SK-N-SH treated with all-trans-retinoic acid at 6 μM for 48 hours (cell line): ENCODE results near the gene GUCA2B.

ENCODE experiments used
- BACH2 ChIP-seq: fragments of 250-450 bp; sonication (Bioruptor Pico); IDR thresholded peaks from 2 replicates; pipeline ENCODE4 v1.9.0; 2021; ENCODE audit warnings: mild to moderate bottlenecking, borderline replicate concordance
- CREB5 ChIP-seq: fragments of 250-450 bp; sonication (Bioruptor Pico); IDR thresholded peaks from 2 replicates; pipeline ENCODE4 v1.5.1; 2020; ENCODE audit warnings: low read depth, mild to moderate bottlenecking, moderate library complexity
- CSDC2 ChIP-seq: fragments of 250-450 bp; sonication (Bioruptor Pico); IDR thresholded peaks from 2 replicates; pipeline ENCODE4 v1.5.0; 2020; ENCODE audit warnings: mild to moderate bottlenecking, moderate library complexity
- CSRNP3 ChIP-seq: fragments of 250-450 bp; sonication (Bioruptor Pico); IDR thresholded peaks from 2 replicates; pipeline ENCODE4 v1.5.1; 2021; ENCODE audit warnings: mild to moderate bottlenecking, moderate library complexity
- GLIS3 ChIP-seq: fragments of 250-450 bp; sonication (Bioruptor Pico); IDR thresholded peaks from 2 replicates; pipeline ENCODE4 v1.5.0; 2020; ENCODE audit warnings: mild to moderate bottlenecking, moderate library complexity
- OSR1 ChIP-seq: fragments of 250-450 bp; sonication (Bioruptor Pico); IDR thresholded peaks from 2 replicates; pipeline ENCODE4 v1.8.0; 2022; ENCODE audit warnings: moderate library complexity, mild to moderate bottlenecking, inconsistent platforms
- PPARA ChIP-seq: fragments of 250-450 bp; sonication (Bioruptor Pico); IDR thresholded peaks from 2 replicates; pipeline ENCODE4 v1.5.0; 2020; ENCODE audit warnings: mild to moderate bottlenecking, borderline replicate concordance
- TOX ChIP-seq: fragments of 250-450 bp; sonication (Bioruptor Pico); IDR thresholded peaks from 2 replicates; pipeline ENCODE4 v1.8.0; 2021; ENCODE audit warnings: mild to moderate bottlenecking, moderate library complexity, borderline replicate concordance
- ZC3H10 ChIP-seq: fragments of 250-450 bp; sonication (Bioruptor Pico); IDR thresholded peaks from 2 replicates; pipeline ENCODE4 v1.5.1; 2021; ENCODE audit warnings: mild to moderate bottlenecking, moderate library complexity
- ZFP3 ChIP-seq: fragments of 250-450 bp; sonication (Bioruptor Pico); IDR thresholded peaks from 2 replicates; pipeline ENCODE4 v1.5.0; 2020; ENCODE audit warnings: mild to moderate bottlenecking, moderate library complexity
- ZFP30 ChIP-seq: fragments of 450-650 bp; formaldehyde crosslinking; IDR thresholded peaks from 2 replicates; pipeline ENCODE4 v1.5.0; 2022; ENCODE audit warnings: mild to moderate bottlenecking, moderate library complexity
- ZNF565 ChIP-seq: fragments of 450-650 bp; formaldehyde crosslinking; conservative IDR thresholded peaks from 2 replicates; pipeline ENCODE4 v1.5.0; 2020; ENCODE audit warnings: low read depth, mild to moderate bottlenecking, moderate library complexity
- ZNF8 ChIP-seq: fragments of 450-650 bp; formaldehyde crosslinking; IDR thresholded peaks from 2 replicates; pipeline ENCODE4 v1.5.0; 2020; ENCODE audit warnings: mild to moderate bottlenecking, moderate library complexity
- TF ChIP-seq, protein P1 (sequence below): fragments of 250-450 bp; sonication (Bioruptor Pico); IDR thresholded peaks from 2 replicates; pipeline ENCODE4 v1.5.0; 2020; ENCODE audit warnings: mild to moderate bottlenecking, moderate library complexity

GRCh38 chr1:42168763-42169162 lies 15.6 kb downstream of the GUCA2B start:
- TF ChIP-seq, protein P1, sequence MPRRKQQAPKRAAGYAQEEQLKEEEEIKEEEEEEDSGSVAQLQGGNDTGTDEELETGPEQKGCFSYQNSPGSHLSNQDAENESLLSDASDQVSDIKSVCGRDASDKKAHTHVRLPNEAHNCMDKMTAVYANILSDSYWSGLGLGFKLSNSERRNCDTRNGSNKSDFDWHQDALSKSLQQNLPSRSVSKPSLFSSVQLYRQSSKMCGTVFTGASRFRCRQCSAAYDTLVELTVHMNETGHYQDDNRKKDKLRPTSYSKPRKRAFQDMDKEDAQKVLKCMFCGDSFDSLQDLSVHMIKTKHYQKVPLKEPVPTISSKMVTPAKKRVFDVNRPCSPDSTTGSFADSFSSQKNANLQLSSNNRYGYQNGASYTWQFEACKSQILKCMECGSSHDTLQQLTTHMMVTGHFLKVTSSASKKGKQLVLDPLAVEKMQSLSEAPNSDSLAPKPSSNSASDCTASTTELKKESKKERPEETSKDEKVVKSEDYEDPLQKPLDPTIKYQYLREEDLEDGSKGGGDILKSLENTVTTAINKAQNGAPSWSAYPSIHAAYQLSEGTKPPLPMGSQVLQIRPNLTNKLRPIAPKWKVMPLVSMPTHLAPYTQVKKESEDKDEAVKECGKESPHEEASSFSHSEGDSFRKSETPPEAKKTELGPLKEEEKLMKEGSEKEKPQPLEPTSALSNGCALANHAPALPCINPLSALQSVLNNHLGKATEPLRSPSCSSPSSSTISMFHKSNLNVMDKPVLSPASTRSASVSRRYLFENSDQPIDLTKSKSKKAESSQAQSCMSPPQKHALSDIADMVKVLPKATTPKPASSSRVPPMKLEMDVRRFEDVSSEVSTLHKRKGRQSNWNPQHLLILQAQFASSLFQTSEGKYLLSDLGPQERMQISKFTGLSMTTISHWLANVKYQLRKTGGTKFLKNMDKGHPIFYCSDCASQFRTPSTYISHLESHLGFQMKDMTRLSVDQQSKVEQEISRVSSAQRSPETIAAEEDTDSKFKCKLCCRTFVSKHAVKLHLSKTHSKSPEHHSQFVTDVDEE, result no peak
- TF ChIP-seq BACH2 (CRISPR knock-in tag) (no peak), ZFP3 (CRISPR knock-in tag) (no peak), PPARA (CRISPR knock-in tag) (no peak), TOX (CRISPR knock-in tag) (no peak), CSDC2 (CRISPR knock-in tag) (no peak), CSRNP3 (CRISPR knock-in tag) (no peak), GLIS3 (CRISPR knock-in tag) (no peak), ZNF565 (no peak), OSR1 (CRISPR knock-in tag) (no peak), ZNF8 (CRISPR knock-in tag) (no peak), ZC3H10 (no peak), ZFP30 (CRISPR knock-in tag) (no peak), CREB5 (CRISPR knock-in tag) (no peak)
